SH-SY5Y (cell line): ENCODE measurements around the gene LONRF2.

Experiments
- GATA2 ChIP-seq: IDR thresholded peaks from 2 replicates; pipeline ENCODE4 v1.6.1; 2011; ENCODE audit warnings: mild to moderate bottlenecking, low read depth, low read length
- GATA3 ChIP-seq: IDR thresholded peaks from 2 replicates; pipeline ENCODE4 v1.6.1; 2011; ENCODE audit warnings: low read depth, mild to moderate bottlenecking, low read length, moderate library complexity

- TF ChIP-seq GATA2 (no peak), GATA3 (no peak)
These were observed 47.1 kb downstream of the LONRF2 start for GRCh38 chr2:100275200-100275589.
